Activated naive CD8-positive, alpha-beta T cell treated with anti-CD3 and anti-CD28 coated beads, Interleukin-2, amount 50 U/mL, for 24 hours (primary cell): Measurements from ENCODE around the gene PCSK4.
"Not testable (repeated sequence)": the region's sequence is repeated elsewhere in the genome, so short reads cannot be mapped to it uniquely, and the experiment has no call there.

Experiments
- ATAC-seq: fragments of 150-1000 bp; cut with Tn5 transposase; one replicate; pipeline ENCODE4 v1.10.0; 2021
- DNase-seq: peaks from one replicate; pipeline ENCODE4 v3.0.0; 2021
- H3K27ac Mint-ChIP-seq: one replicate; pipeline ENCODE4 v1.8.0; 2021; ENCODE audit warnings: mild to moderate bottlenecking, mixed read lengths
- H3K27me3 Mint-ChIP-seq: one replicate; pipeline ENCODE4 v1.8.0; 2021; ENCODE audit warnings: mixed read lengths
- H3K36me3 Mint-ChIP-seq: one replicate; pipeline ENCODE4 v1.8.0; 2021; ENCODE audit warnings: low read depth, mixed read lengths
- H3K4me1 Mint-ChIP-seq: one replicate; pipeline ENCODE4 v1.8.0; 2021; ENCODE audit warnings: mixed read lengths
- H3K4me3 Mint-ChIP-seq: one replicate; pipeline ENCODE4 v1.8.0; 2021; ENCODE audit warnings: mild to moderate bottlenecking, moderate library complexity, mixed read lengths
- H3K9me3 Mint-ChIP-seq: one replicate; pipeline ENCODE4 v1.8.0; 2021; ENCODE audit warnings: mixed read lengths

The PCSK4 gene

DNA sequence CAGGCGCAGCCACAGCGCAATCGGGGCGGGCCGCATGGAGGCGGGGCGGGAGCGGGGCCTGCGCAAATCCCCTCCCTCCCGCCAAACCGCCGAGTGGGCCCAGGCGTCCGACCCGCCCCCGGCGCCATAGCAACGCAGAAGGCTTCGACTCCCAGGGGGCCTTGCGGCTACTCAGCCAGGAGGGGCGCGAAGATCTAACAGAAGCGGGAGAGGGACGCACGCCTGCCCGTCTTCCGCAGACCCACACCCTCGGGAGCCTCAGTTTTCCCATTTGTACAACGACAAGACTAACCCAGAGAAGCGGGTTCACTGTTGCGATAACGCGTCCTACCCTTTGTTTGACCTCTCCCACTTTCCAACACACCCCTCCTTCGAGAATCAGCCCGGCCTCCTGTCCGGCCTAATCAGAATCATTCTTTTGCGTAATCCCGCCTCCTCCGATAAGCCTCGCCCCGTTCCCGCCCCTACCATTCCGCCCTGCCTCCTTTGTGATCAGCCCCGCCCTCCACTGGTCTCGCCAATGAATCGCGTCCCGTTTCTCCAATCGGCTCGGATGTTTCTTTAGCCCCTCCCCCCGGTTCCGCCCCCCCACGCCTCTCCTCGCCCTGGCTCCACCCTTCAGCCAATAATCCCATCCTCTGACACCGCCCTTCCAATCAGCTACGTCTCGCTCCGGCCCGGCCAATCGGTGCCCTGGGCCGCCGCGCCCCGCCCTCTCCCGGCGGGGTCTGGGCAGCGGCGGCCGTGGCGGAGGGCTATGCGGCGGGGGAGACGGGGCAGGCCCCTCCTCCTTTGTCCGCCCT is at the start of gene PCSK4:
PCSK4 (minus strand) TSS at position 40 of the 803 bp plus-strand sequence; CDS start at position 36, 4 bp downstream.
- Mint-ChIP-seq H3K4me3 (peak within 1 kb of the TSS; percentile 84), H3K9me3 (no peaks in the 10 kb centered on the region)

DNA sequence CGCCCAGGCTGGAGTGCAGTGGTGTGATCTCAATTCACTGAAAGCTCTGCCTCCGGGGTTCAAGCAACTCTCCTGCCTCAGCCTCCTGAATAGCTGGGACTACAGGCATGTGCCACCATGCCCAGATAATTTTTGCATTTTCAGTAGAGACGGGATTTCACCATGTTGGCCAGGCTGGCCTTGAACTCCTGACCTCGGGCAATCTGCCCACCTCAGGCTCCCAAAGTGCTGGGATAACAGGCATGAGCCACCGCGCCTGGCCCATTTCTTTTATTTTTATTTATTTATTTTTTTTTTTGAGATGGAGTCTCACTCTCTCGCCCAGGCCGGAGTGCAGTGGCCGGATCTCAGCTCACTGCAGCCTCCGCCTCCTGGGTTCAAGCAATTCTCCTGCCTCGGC is 49.6 kb upstream of the PCSK4 start:
- H3K27me3 Mint-ChIP-seq: peaks cover 44% of the 10 kb centered on the region
- H3K4me3 Mint-ChIP-seq: not testable (repeated sequence)

More for the DNA sequence above, at the start of gene PCSK4:
- Mint-ChIP-seq H3K36me3 (no peaks in the 10 kb centered on the region), H3K27ac (peak within 1 kb of the TSS; percentile 94), H3K27me3 (peaks cover 6% of the 10 kb centered on the region), H3K4me1 (peaks cover 12% of the 10 kb centered on the region)
- peak; percentile 96 for DNase-seq
- ATAC-seq: peak; percentile 94

DNA sequence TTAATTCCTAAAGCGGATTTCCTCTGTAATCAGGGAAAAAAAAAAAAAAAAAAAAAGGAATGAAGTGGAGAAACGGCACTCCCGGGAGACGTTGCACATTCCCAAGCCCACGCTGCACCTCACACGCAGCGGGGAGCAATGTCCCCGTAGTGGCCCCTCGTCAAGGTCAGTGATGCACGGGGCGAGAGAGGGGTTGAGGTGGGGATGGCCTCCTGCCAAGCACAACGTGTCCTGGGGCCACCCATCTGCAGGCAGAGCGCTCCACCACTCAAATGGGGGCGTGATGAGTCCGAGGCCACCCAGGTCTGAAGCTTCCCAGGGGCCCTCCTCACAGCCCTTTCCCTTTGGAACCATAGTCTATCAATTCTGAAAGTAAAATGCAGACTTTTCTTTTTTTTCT is 48.8 kb upstream of the PCSK4 start:
- Mint-ChIP-seq H3K4me3 (no peak overlapping the region), H3K4me1 (no peaks in the 10 kb centered on the region), H3K36me3 (no peaks in the 10 kb centered on the region), H3K27ac (no peak overlapping the region), H3K9me3 (no peaks in the 10 kb centered on the region), H3K27me3 (peaks cover 40% of the 10 kb centered on the region)
- ATAC-seq (no peak), DNase-seq (no peak)

More for the DNA sequence above, 49.6 kb upstream of the PCSK4 start:
- not testable (repeated sequence) for H3K27ac Mint-ChIP-seq, ATAC-seq, H3K36me3 Mint-ChIP-seq, DNase-seq, H3K9me3 Mint-ChIP-seq, H3K4me1 Mint-ChIP-seq

DNA sequence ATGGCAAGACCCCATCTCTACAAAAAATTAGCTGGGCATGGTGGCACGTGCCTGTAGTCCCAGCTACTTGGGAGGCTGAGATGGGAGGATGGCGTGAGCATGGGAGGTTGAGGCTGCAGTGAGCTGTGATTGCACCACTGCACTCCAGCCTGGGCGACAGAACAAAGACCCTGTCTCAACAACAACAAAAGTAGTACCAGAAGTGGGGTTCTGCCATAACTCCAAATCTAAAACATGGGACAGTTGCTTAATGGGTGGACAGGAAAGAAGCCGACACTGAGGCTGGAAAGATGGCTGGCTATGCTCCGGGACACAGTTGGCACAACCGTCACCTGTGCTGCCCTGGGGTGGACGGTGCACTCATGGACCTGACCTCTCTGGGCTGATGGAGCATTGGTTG is 45.5 kb upstream of the PCSK4 start:
- not testable (repeated sequence) for ATAC-seq, H3K36me3 Mint-ChIP-seq, H3K9me3 Mint-ChIP-seq, H3K4me1 Mint-ChIP-seq, DNase-seq, H3K27ac Mint-ChIP-seq, H3K4me3 Mint-ChIP-seq
- peaks cover 34% of the 10 kb centered on the region for H3K27me3 Mint-ChIP-seq

DNA sequence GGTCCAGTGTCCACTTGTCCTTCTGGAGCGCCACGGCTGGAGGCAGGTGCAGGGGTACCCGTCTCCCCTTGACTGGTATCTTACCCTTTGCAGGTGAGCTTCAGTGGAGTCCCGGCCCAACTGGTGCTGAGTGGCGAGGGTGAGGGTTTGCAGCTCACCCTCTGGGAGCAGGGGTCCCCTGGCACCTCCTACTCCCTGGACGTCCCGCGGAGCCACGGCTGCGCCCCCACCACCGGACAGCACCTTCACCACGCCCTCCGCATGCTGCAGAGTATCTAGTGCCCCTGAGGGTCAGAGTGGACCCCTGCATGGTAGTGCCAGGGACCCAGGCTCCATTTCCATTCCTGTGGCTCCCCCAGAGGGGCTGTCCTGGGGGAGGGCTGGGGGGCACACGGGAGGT is 44.8 kb upstream of the PCSK4 start:
- no peak overlapping the region for H3K27ac Mint-ChIP-seq
- H3K4me3 Mint-ChIP-seq: no peak overlapping the region
- no peaks in the 10 kb centered on the region for H3K36me3 Mint-ChIP-seq
- H3K27me3 Mint-ChIP-seq: peaks cover 27% of the 10 kb centered on the region
- ATAC-seq (no peak), DNase-seq (no peak)
- H3K4me1 Mint-ChIP-seq: no peaks in the 10 kb centered on the region
- no peaks in the 10 kb centered on the region for H3K9me3 Mint-ChIP-seq

DNA sequence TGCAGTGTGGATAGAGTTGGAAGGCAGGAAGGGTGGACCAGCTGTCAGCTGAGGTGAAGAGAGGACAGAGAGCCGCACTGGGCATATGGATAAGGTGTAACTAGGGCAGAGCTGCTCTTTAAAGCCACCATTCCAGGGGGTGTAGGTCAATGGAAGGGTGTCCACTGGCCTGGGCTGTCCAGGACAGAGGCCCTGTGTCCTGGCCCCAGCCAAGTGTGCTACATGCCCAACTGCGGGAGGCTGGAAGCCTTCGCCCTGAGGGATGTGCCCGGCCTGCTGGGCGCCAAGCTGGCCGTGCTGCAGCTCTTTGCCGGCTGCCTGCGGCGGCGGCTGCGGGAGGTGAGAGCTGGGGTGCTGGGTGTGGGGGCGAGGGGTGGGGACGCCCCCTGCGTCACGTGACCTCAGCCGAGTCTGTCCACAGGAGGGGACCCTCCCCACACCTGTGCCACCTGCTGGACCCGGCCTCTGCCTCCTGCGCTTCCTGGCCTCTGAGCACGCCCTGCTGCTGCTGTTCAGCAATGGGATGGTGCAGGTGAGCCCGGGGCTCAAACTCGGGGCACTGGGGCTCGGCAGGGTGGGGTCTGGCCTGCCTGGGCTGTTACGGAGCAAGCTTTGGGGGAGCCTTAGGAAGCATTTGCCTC is 43.5 kb upstream of the PCSK4 start:
- Mint-ChIP-seq H3K27me3 (peaks cover 23% of the 10 kb centered on the region), H3K4me1 (no peaks in the 10 kb centered on the region), H3K27ac (no peak overlapping the region), H3K9me3 (no peaks in the 10 kb centered on the region), H3K36me3 (no peaks in the 10 kb centered on the region), H3K4me3 (no peak overlapping the region)
- ATAC-seq (no peak), DNase-seq (no peak)

DNA sequence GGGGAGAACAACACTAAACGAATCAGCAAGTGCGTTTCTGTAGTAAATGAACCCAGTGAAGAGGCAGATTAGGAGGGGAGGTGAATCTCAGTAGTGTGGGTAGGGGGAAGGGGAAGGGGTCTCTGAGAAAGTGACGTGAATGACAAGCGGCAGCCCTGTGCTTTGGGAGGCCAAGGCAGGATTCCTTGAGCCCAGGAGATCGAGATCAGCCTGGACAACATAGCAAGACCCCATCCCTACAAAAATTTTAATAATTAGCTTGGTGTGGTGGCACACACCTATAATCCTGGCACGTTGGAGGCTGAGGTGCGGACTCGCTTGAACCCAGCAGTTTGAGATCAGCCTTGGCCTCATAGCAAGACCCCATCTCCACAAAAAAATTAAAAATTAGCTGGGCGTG is 41.9 kb upstream of the PCSK4 start:
- no peaks in the 10 kb centered on the region for H3K36me3 Mint-ChIP-seq
- no peaks in the 10 kb centered on the region for H3K9me3 Mint-ChIP-seq
- no peak overlapping the region for H3K4me3 Mint-ChIP-seq
- no peak overlapping the region for H3K27ac Mint-ChIP-seq
- DNase-seq (no peak), ATAC-seq (no peak)
- H3K27me3 Mint-ChIP-seq: peaks cover 25% of the 10 kb centered on the region
- H3K4me1 Mint-ChIP-seq: no peaks in the 10 kb centered on the region

DNA sequence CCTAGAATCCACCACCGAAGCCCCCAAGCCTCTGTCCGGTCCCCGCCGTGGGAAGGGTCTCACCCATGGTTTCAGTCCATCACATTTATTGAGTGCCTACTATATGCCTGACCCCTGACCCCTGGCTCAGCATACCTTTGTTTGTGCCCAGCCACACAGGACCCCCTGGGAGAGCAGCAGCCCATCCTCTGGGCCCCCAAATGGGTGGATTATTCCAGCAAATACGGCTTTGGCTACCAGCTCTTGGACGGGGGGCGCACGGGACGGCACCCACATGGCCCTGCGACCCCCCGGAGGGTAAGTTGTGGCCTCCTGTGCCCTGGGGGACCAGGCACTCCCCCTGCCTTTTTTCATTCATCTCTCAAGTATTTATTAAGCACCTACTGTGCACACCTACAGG is 41.4 kb upstream of the PCSK4 start:
- ATAC-seq (no peak), DNase-seq (no peak)
- Mint-ChIP-seq H3K36me3 (no peaks in the 10 kb centered on the region), H3K27ac (no peak overlapping the region), H3K27me3 (peaks cover 26% of the 10 kb centered on the region), H3K9me3 (no peaks in the 10 kb centered on the region), H3K4me1 (no peaks in the 10 kb centered on the region), H3K4me3 (no peak overlapping the region)

DNA sequence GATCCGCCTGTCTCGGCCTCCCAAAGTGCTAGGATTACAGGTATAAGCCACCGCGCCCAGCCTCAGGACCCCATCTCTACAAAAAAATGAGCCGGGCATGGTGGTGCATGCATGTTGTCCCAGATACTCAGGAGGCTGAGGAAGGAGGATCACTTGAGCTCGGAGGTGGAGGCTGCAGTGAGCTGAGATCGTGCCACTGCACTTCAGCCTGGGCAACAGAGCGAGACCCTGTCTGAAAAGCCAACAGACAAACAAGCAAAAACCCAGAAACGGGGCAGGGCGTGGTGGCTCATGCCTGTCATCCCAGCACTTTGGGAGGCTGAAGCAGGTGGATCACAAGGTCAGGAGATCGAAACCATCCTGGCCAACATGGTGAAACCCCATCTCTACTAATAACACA is 40.7 kb upstream of the PCSK4 start:
- not testable (repeated sequence) for DNase-seq, H3K4me3 Mint-ChIP-seq, H3K4me1 Mint-ChIP-seq, H3K27ac Mint-ChIP-seq, H3K36me3 Mint-ChIP-seq, H3K9me3 Mint-ChIP-seq, ATAC-seq
- peaks cover 32% of the 10 kb centered on the region for H3K27me3 Mint-ChIP-seq

DNA sequence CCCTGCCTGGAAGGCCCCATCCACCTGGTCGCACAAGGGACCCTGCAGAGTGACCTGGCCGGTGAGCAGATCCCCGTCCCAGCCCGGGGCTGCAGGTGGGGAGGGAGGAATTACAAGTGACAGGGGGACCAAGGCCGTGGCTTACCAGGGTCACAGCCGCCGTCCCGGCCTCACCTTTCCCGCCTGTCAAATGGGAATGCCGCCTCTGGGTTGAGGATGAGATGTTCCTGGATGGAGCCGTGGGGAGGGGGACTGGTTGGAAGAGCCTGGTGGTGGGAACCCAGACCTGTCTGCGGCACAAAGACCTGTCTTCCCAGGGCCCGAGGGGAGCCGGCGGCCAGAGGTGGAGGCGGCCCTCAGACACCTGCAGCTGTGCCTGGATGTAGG is 39.3 kb upstream of the PCSK4 start:
- Mint-ChIP-seq H3K36me3 (no peaks in the 10 kb centered on the region), H3K4me1 (peaks cover 3% of the 10 kb centered on the region), H3K4me3 (no peak overlapping the region), H3K27ac (no peak overlapping the region), H3K9me3 (no peaks in the 10 kb centered on the region), H3K27me3 (peaks cover 32% of the 10 kb centered on the region)
- no peak for DNase-seq
- no peak for ATAC-seq

DNA sequence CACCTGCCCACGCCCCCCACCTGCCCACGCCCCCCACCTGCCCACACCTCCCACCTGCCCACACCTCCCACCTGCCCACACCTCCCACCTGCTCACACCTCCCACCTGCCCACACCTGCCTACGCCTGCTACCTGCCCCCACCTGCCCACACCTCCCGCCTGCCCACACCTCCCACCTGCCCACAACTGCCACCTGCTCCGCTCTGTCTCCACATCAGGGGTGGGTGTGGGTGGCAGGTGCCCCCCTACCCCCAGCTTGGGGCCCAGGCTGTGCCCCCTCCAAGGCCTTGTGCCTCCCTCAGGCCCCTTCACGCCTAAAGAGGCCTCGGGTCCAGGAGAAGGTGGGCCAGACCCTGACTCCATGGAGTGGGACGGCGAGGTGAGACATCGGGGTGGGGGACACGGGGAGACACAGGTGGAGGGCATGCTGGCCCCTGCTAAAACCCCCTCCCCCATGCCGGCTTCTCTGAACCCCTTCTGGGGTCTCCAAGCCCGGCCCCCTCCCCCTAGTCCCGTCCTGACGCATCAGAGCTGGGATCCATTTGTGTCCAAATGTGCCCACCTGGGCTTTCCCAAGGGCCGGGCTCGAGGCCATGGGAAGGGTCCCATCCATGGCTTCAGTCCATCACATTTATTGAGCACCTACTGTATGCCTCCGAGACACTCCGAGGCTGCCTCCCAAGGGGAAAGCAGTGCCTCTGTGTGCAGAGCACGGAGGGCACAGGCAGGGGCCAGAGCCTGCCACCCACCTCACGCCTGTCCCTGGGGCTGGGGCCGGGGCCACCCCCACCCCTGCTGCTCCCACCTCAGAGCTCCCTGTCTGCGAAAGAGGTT is 38.7 kb upstream of the PCSK4 start:
- DNase-seq (no peak), ATAC-seq (no peak)
- peaks cover 34% of the 10 kb centered on the region for H3K27me3 Mint-ChIP-seq
- peaks cover 4% of the 10 kb centered on the region for H3K4me1 Mint-ChIP-seq
- H3K4me3 Mint-ChIP-seq: no peak overlapping the region
- H3K36me3 Mint-ChIP-seq: no peaks in the 10 kb centered on the region
- no peak overlapping the region for H3K27ac Mint-ChIP-seq
- no peaks in the 10 kb centered on the region for H3K9me3 Mint-ChIP-seq

DNA sequence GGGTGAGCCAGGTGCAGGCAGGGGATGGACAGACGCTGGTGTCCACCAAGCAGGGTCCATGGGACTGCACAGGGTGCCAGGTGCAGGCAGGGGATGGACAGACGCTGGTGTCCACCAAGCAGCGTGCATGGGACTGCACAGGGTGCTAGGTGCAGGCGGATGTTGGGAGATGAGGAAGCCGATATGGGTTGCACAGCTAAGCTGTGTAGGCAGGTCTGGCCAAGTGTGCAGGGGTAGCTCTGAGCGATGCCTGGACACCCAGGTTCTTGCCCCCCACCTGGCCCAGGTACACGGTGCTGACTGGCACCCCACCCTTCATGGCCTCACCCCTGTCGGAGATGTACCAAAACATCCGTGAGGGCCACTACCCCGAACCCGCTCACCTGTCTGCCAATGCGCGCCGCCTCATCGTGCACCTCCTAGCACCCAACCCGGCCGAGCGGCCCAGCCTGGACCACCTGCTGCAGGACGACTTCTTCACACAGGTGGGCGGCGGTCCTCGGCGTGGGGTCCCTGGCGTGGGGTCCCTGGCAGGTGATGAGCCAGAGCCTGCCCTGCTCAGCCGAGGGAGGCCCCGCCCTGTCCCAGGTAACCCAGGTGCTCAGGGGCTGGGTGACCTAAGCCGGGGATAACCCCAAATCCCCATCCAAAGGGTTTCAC is 37.6 kb upstream of the PCSK4 start:
- Mint-ChIP-seq H3K27ac (no peak overlapping the region), H3K4me1 (peaks cover 4% of the 10 kb centered on the region), H3K36me3 (no peaks in the 10 kb centered on the region), H3K9me3 (no peaks in the 10 kb centered on the region), H3K4me3 (no peak overlapping the region), H3K27me3 (peaks cover 37% of the 10 kb centered on the region)
- DNase-seq: no peak
- ATAC-seq: no peak

DNA sequence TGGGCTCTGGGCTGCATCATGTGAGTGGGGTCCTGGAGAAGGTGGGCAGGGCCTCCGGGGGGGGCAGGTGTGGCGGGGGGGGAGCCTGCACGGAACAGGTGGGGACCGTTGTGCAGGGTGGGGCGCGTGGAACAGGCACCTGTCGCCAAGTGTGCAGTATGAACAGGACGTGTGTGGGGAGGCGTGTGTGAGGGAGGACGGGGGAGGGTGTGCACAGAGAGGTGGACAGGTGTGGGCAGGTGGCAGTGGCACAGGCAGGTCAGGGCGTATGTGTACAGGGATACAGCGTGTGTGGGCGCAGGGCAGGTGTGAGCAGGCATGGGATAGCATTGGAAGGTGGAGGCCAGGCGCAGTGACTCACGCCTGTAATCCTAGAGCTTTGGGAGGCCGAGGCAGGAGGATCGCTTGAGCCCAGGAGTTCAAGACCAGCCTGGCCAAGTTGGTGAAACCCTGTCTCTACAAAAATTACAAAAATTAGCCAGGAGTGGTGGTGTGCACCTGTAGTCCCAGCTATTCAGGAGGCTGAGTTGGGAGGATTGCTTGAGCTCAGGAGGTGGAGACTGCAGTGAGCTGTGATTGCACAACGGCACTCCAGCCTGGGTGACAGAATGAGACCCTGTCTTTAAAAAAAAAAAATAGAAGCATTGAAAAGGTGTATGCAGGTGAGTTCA is 37.0 kb upstream of the PCSK4 start:
- no peak overlapping the region for H3K27ac Mint-ChIP-seq
- H3K36me3 Mint-ChIP-seq: no peaks in the 10 kb centered on the region
- H3K4me1 Mint-ChIP-seq: peaks cover 4% of the 10 kb centered on the region
- H3K9me3 Mint-ChIP-seq: no peaks in the 10 kb centered on the region
- ATAC-seq: no peak
- H3K27me3 Mint-ChIP-seq: peaks cover 37% of the 10 kb centered on the region
- no peak overlapping the region for H3K4me3 Mint-ChIP-seq
- DNase-seq: no peak
